Heart right ventricle (tissue), 16 donors: ENCODE measurements around the gene FGF7. TPM values are rescaled to one million over a fixed set of nuclear protein-coding genes. Genes with fewer than 3 reads are reported as not detected.

Source experiments
- ATAC-seq, 8 donors: fragments of 200-7000 bp; cut with Tn5 transposase; one replicate each; pipeline ENCODE4 v1.9.1; 2020; ENCODE audit warnings: mild to moderate bottlenecking in 8 of 8, moderate library complexity in 8 of 8, moderate number of reproducible peaks in 1 of 8
- DNase-seq, 2 donors: peaks; one replicate each; pipeline ENCODE4 v3.0.0-alpha.2; 2020
- H3K27ac ChIP-seq, 10 donors: fragments of 200-600 bp; sonication (generic) in 2 of 10; one replicate each; pipeline versions ENCODE4 v1.5.0 to v1.8.0; 2020 to 2022; ENCODE audit warnings: mild to moderate bottlenecking in 3 of 10
- H3K27me3 ChIP-seq, 7 donors: fragments of 200-600 bp; one replicate each; pipeline ENCODE4 v1.8.0; 2021 to 2022; ENCODE audit warnings: mild to moderate bottlenecking in 2 of 7
- H3K36me3 ChIP-seq, 9 donors: fragments of 200-600 bp; sonication (generic) in 1 of 9; one replicate each; pipeline versions ENCODE4 v1.5.0 to v1.8.0; 2020 to 2022; ENCODE audit warnings: mild to moderate bottlenecking in 2 of 9
- H3K4me1 ChIP-seq, 9 donors: fragments of 200-600 bp; sonication (generic) in 1 of 9; one replicate each; pipeline versions ENCODE4 v1.5.0 to v1.8.0; 2020 to 2022; ENCODE audit warnings: mild to moderate bottlenecking in 4 of 9
- H3K4me3 ChIP-seq, 10 donors: fragments of 200-600 bp; sonication (generic) in 2 of 10; one replicate each; pipeline versions ENCODE4 v1.5.0 to v1.8.0; 2020 to 2022; ENCODE audit warnings: mild to moderate bottlenecking in 7 of 10, moderate library complexity in 2 of 10
- H3K9me3 ChIP-seq, 11 donors: fragments of 200-600 bp in 10 of 11; sonication (generic) in 2 of 11; one replicate each; pipeline versions ENCODE4 v1.5.0 to v1.8.0; 2013 to 2022; ENCODE audit warnings: mild to moderate bottlenecking in 2 of 11, control low read depth in 1 of 11, moderate library complexity in 1 of 11
- CTCF ChIP-seq, 9 donors: fragments of 200-600 bp; sonication (generic) in 2 of 9; IDR thresholded peaks; one replicate each; pipeline versions ENCODE4 v1.5.0 to v1.8.0; 2021 to 2022; ENCODE audit warnings: antibody characterized with exemption in 9 of 9, mild to moderate bottlenecking in 5 of 9, moderate library complexity in 1 of 9
- WGBS, 2 donors: extraction: QIAGEN DNeasy Blood & Tissue Kit; methylation state at CpG; one replicate each; pipeline ENCODE4 v1.1.7; 2013; ENCODE audit warnings: inconsistent platforms in 1 of 2; 5-methylcytosine and 5-hydroxymethylcytosine counted together
- intact Hi-C, 10 donors: fragments of 100-400 bp; cut with DNase I; formaldehyde crosslinking; loops; one replicate each; pipeline versions ENCODE4 v1.11.1 to v1.14.2; 2022
- polyA plus RNA-seq, 2 donors: library from polyadenylated mRNA; stranded (reverse); fragments of 200-250 nt; gene quantifications; one replicate each; pipeline ENCODE4 v1.2.3, GENCODE V29; 2013
- total RNA-seq, 10 donors: library from RNA; stranded (reverse); fragmentation: NEBNext Ultra II Directional in 3 of 10; extraction: Animal tissue kit (Norgen Biotek cat#: 25700) in 3 of 10; gene quantifications; one replicate each; pipeline versions ENCODE4 v1.2.1 to v1.2.4, GENCODE V29; 2021 to 2023
- donor health status: Arrhythmogenic right ventricular cardiomyopathy.
- donor health status: ischemic (EF 13 %, LVEDD 7.1; RV severe dilation, severe dysfunction).
- donor health status: healthy with polysubstance abuse.
- donor health status: DM: no; HTN: yes; CAD: no.
- donor health status: DM: no; HTN: no; CAD: no.
- donor health status: ischemic (EF 25% LVEDD 6.9; RV normal size, moderate dysfunction).
- donor health status: ischemic (EF 25% LVEDD 5.7; RV mildly dilated, moderate dysfunction).
- donor health status: healthy.
- donor health status: DM: yes; HTN: yes; CAD: no.
- donor health status: Ischemic cardiomyopathy.
- donor health status: ischemic (EF 35%, LVEDD 5.7; RV mildly dilated, moderate dysfunction).
- donor health status: nonischemic (EF 11% LVEDD 7.7; RV severe dilation, severe dysfunction).
- donor health status: DM: yes; HTN: yes; CAD: no.
- donor health status: PGD.
- donor health status: ischemic (EF 29% LVEDD 5.4; RV normal size, mild dysfunction).
- donor health status: nonischemic (EF 23%, LVEDD 6.1; RV moderate dilation, normal function).

The FGF7 gene
- total and polyA plus RNA-seq, 12 donors = 9.4 to 44.2 (median 22.2) TPM

- intact Hi-C loops = loop anchor here in 6 of 10 donors (5.0 to 10.0 kb wide), 7 partner anchors 35 to 717 kb away; partner anchors contain the start of genes DTWD1 (in 4 of the 6), FAM227B (in 4 of the 6) and EID1 (in 1 of the 6)
- ATAC-seq = no peak
- Histone ChIP-seq H3K27ac (peak overlapping the region in 9 of 10 donors; percentile 55 to 81 (median 74)), H3K4me1 (peaks cover 0 to 30% (median 11%) of the 10 kb centered on the region in 9 donors), H3K9me3 (no peaks in the 10 kb centered on the region), H3K36me3 (no peaks in the 10 kb centered on the region), H3K4me3 (peak overlapping the region in 7 of 10 donors; percentile 26 to 56 (median 48)), H3K27me3 (no peaks in the 10 kb centered on the region)
- no peak for DNase-seq
- no peak for TF ChIP-seq CTCF (IDR thresholded peaks at IDR 0.05)
Observed at GRCh38 chr15:49427372-49427771, 4.3 kb downstream of the FGF7 start.

GRCh38 chr15:49428409-49429095 is 5.5 kb downstream of the FGF7 start:
- DNase-seq (peak; percentile 29 to 71), ATAC-seq (peak; percentile 79 to 97 (median 95))
- no peaks in the 10 kb centered on the region for H3K36me3 ChIP-seq
- no peak for TF ChIP-seq CTCF (IDR thresholded peaks at IDR 0.05)
- H3K9me3 ChIP-seq = no peaks in the 10 kb centered on the region
- WGBS, 2 donors = 31 to 45% methylated on average over 5 of the region's 5 CpGs
- peaks cover 0 to 25% (median 8%) of the 10 kb centered on the region in 9 donors for H3K4me1 ChIP-seq
- H3K27ac ChIP-seq = peak overlapping the region; percentile 15 to 81 (median 72)
- intact Hi-C loops = loop anchor here in 6 of 10 donors (5.0 to 10.0 kb wide), 7 partner anchors 34 to 716 kb away; partner anchors contain the start of genes DTWD1 (in 4 of the 6), FAM227B (in 4 of the 6) and EID1 (in 1 of the 6)
- H3K4me3 ChIP-seq = peak overlapping the region in 8 of 10 donors; percentile 19 to 56 (median 24)
- H3K27me3 ChIP-seq = no peaks in the 10 kb centered on the region

- DNase-seq (no peak), ATAC-seq (peak in 5 of 8 donors; percentile 26 to 63 (median 48))
- Histone ChIP-seq H3K36me3 (no peaks in the 10 kb centered on the region), H3K9me3 (no peaks in the 10 kb centered on the region), H3K4me1 (peaks cover 0 to 38% (median 13%) of the 10 kb centered on the region in 9 donors), H3K27ac (peak overlapping the region in 9 of 10 donors; percentile 55 to 81 (median 74)), H3K4me3 (peak overlapping the region in 1 of 10 donors; percentile 1), H3K27me3 (no peaks in the 10 kb centered on the region)
- intact Hi-C loops = loop anchor here in 1 of 10 donors (10.0 kb wide), 1 partner anchor 445 kb away; no protein-coding TSS in a partner anchor
- WGBS, 2 donors = 43 to 49% methylated on average over 1 of the region's 1 CpG
- no peak for TF ChIP-seq CTCF (IDR thresholded peaks at IDR 0.05)
Observed at GRCh38 chr15:49430046-49430445, 7.0 kb downstream of the FGF7 start.

GRCh38 chr15:49435174-49435573 is 12.1 kb downstream of the FGF7 start:
- ATAC-seq = no peak
- 58 to 61% methylated on average over 1 of the region's 1 CpG for WGBS, 2 donors
- H3K4me1 ChIP-seq = peaks cover 0 to 63% (median 45%) of the 10 kb centered on the region in 9 donors

More at GRCh38 chr15:49435174-49435573, 12.1 kb downstream of the FGF7 start:
- H3K9me3 ChIP-seq = no peaks in the 10 kb centered on the region
- no peaks in the 10 kb centered on the region for H3K36me3 ChIP-seq
- no peak for TF ChIP-seq CTCF (IDR thresholded peaks at IDR 0.05)
- intact Hi-C loops = loop anchor here in 1 of 10 donors (10.0 kb wide), 1 partner anchor 450 kb away; no protein-coding TSS in a partner anchor
- H3K4me3 ChIP-seq = no peak overlapping the region
- DNase-seq = no peak
- peak overlapping the region in 4 of 10 donors; percentile 1 to 41 (median 21) for H3K27ac ChIP-seq
- no peaks in the 10 kb centered on the region for H3K27me3 ChIP-seq
